Measurements from ENCODE around the gene TNFRSF11A. TPM values are rescaled to one million over a fixed set of nuclear protein-coding genes. Genes with fewer than 3 reads are reported as not detected.

Gene TNFRSF11A
- total RNA-seq, 2 donors from 2014 or later, result 13.7 to 35.6 TPM

DNA sequence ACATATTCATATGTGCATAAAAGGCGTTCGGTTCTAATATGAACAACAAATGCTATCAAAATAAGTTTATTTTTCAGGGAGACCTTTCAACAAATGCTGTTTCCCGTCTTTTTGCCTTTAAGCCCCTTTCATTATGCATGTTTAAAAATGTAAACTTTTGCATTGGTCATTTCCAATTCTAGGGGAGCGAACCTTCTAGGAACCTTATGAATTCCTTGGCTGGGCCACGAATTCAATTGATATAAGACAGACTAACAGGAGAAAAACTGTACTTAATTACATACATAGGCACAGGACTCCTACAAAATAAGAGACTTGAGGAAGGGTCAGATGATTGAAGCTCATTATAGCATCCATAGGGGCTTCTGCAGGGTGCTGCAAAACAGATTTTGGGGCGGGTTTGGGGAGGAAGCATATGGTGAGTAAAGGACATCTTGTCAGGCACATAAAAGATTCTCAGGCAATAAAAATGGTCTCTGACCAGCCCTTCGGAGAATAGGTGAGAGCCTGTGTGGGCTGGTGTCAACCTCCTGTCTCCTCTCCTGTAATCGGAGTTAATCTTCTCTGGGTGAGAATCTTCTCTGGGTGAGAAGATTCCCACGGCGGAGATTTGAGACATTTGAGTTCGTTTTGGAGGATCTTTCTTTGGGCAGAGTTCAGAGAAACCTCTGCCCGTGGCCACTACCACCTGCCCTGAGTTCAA lies 1.7 kb downstream of the TNFRSF11A start:
- H3K4me3 Mint-ChIP-seq, result peak overlapping the region; percentile 72
- Histone ChIP-seq H3K9ac (ENCODE audit: extremely low read depth, low read length, poor library complexity, severe bottlenecking) (peak overlapping the region; percentile 63), H3K4me1 (ENCODE audit: control insufficient read depth, insufficient read depth, low read length) (peaks cover 32% of the 10 kb centered on the region), H3K27ac (ENCODE audit: low read depth, low read length) (peak overlapping the region; percentile 19), H3K9me3 (ENCODE audit: control insufficient read depth, low read length) (no peaks in the 10 kb centered on the region), H3K27me3 (ENCODE audit: control insufficient read depth, insufficient read depth, low read length, poor library complexity, severe bottlenecking) (no peaks in the 10 kb centered on the region), H3K4me3 (ENCODE audit: low read length) (peak overlapping the region; percentile 90), H3K36me3 (ENCODE audit: control insufficient read depth, insufficient read depth, low read length) (no peaks in the 10 kb centered on the region)
- 33 to 64% methylated on average over 6 to 11 of the region's 12 CpGs for WGBS, 2 experiments (ENCODE audit: insufficient coverage in 1 of 2, insufficient read length in 1 of 2)
- H3K4me1 Mint-ChIP-seq, result peaks cover 66% of the 10 kb centered on the region
- H3K27me3 Mint-ChIP-seq (ENCODE audit: insufficient read depth), result peaks cover 31% of the 10 kb centered on the region
- DNase-seq, result peak; percentile 65
- no peak overlapping the region for H3K27ac Mint-ChIP-seq
- no peaks in the 10 kb centered on the region for H3K36me3 Mint-ChIP-seq (ENCODE audit: low read depth)
- TF ChIP-seq CTCF (conservative IDR thresholded peaks at IDR 0.05), result no peak
- no peaks in the 10 kb centered on the region for H3K9me3 Mint-ChIP-seq

- H3K4me3 Mint-ChIP-seq, result no peak overlapping the region
- WGBS, 2 experiments (ENCODE audit: insufficient coverage in 1 of 2, insufficient read length in 1 of 2), result 71 to 93% methylated on average over 3 to 7 of the region's 7 CpGs
- peaks cover 68% of the 10 kb centered on the region for H3K4me1 Mint-ChIP-seq
Measured at GRCh38 chr18:62327977-62328376, 2.9 kb downstream of the TNFRSF11A start.

More at GRCh38 chr18:62327977-62328376, 2.9 kb downstream of the TNFRSF11A start:
- H3K27me3 ChIP-seq (ENCODE audit: control insufficient read depth, insufficient read depth, low read length, poor library complexity, severe bottlenecking), result no peaks in the 10 kb centered on the region
- Mint-ChIP-seq H3K27ac (no peak overlapping the region), H3K27me3 (ENCODE audit: insufficient read depth) (peaks cover 25% of the 10 kb centered on the region), H3K36me3 (ENCODE audit: low read depth) (no peaks in the 10 kb centered on the region), H3K9me3 (no peaks in the 10 kb centered on the region)
- H3K4me1 ChIP-seq (ENCODE audit: control insufficient read depth, insufficient read depth, low read length), result peaks cover 32% of the 10 kb centered on the region
- no peaks in the 10 kb centered on the region for H3K36me3 ChIP-seq (ENCODE audit: control insufficient read depth, insufficient read depth, low read length)
- no peak overlapping the region for H3K9ac ChIP-seq (ENCODE audit: extremely low read depth, low read length, poor library complexity, severe bottlenecking)
- peak overlapping the region; percentile 90 for H3K4me3 ChIP-seq (ENCODE audit: low read length)
- no peak for TF ChIP-seq CTCF (conservative IDR thresholded peaks at IDR 0.05)
- no peak for DNase-seq
- H3K9me3 ChIP-seq (ENCODE audit: control insufficient read depth, low read length), result no peaks in the 10 kb centered on the region
- H3K27ac ChIP-seq (ENCODE audit: low read depth, low read length), result no peak overlapping the region

Data from endodermal cell (in vitro differentiated cells).